NOMO-1 treated with dmso at 0.1 percent for 144 hours (cell line): ENCODE measurements around the gene GLYATL3.
A peak's percentile ranks its signal among the peaks of the same experiment; 100 is the strongest.

Experiments used
- DNase-seq: peaks from one replicate; lab custom pipeline; 2025; ENCODE audit not compliant: unreplicated experiment; lab: John Stamatoyannopoulos, UW

The GLYATL3 gene

DNA sequence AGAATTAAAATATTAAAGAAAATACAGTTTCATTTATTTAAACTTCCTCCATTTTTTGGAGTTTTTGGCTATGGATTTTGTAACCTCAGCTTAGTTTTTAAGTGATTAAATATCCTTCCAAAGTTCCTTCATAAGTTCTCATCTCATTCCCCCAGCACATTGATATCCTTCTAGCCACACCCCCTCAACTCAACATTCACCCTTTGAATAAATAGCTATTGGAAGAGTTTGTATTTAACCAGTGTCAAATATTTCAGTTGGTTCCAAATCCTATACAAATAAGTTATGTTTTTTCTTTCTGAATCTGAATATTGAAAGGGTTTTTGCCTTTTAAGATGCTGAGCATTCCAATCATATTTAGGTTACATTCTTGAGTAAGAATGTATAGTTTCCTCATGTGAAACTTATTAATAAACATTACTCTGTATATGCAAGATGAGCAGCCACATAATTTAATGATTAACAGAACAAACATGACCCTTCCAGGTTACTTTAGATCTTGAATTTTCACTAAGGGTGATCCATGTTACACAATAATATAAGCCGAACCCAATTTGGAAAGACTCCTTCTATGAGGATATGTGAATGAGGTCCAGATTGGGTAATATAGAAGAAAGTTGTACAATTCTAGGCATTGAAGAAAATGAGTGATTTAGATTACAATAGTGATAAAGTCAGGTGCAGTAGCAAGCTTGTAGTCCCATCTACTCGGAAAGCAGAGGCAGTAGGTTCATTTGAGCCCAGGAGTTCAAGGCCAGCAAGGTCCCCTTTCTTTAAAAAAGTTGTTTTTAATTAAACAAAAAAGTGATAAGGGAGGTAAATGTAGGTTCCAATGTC is 13.6 kb downstream of the GLYATL3 start:
- no peak for DNase-seq

DNA sequence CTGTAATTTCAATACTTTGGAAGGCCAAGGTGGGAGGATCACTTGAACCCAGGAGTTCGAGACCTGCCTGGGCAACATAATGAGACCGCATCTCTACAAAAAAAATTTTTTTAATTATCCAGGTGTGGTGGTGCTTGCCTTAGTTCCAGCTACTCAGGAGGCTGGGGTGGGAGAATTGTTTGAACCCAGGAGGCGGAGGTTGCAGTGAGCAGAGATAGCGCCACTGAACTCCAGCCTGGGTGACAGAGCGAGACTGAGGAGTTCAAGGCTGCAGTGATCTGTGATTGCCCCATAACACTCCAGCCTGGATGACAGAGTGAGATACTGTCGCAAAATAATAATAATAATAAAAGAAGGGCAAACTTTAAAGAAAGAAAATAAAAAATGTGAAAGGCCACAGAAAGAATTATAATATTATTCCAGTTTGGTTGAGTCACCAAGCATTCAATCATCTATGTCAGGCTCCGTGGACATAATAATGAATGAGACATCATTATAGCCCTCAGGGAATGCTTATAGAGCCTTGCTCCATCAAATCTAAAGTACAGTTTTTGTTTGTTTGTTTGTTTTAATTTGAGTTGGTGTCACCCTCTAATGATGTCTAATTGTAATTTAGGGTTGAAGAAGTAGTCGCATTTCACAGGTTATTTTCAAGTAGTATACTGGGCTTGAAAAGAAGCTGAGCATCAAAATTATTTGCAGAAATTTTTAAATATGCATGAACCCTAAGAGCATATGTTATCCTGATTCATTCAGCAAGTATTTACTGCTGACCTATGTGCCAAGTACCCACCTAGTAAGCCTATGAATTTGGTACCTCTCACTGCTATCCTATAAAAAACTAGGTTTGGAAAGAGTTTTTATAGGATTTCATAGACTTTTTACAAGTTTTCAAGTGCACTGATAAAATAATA is 15.1 kb downstream of the GLYATL3 start:
- no peak for DNase-seq

DNA sequence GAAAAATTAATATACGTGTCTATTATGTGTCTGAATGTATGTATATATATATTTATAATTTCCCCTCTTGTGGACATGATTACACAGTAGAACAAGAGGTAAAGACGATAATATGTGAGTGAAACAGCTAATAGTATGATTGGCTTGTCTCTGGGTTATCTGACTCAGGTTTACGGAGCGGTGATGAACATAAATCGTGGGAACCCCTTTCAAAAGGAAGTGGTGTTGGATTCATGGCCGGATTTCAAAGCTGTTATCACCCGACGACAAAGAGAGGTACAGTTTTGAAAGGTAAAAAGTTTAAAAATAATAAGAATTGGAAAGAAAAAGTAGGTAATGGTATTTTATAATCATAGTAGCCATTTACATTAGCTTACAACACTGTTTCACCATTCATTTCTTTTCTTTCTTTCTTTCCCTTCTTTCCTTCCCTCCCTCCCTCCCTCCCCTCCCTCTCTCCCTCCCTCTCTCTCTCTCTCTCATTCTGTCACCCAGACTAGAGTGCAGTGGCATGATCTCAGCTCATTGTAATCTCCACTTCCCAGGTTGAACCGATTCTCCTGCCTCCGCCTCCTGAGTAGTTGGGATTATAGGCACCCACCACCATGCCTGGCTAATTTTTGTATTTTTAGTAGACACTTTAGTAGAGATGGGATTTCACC is 15.9 kb downstream of the GLYATL3 start:
- no peak for DNase-seq

DNA sequence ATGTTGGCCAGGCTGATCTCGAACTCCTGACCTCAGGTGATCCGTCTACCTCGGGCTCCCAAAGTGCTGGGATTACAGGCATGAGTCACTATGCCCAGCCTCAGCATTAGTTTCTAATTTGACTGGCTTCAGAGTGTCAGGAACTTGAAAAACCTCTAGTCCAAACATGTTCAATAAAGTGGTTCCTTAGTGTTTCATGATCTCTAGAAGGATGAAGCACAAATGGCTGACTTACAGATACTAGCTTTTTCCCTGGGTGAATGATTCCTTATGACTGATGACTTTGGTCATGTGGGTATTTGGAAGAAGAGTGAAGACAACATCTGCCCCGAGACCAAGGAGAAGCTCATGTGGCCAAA is 16.4 kb downstream of the GLYATL3 start:
- no peak for DNase-seq

DNA sequence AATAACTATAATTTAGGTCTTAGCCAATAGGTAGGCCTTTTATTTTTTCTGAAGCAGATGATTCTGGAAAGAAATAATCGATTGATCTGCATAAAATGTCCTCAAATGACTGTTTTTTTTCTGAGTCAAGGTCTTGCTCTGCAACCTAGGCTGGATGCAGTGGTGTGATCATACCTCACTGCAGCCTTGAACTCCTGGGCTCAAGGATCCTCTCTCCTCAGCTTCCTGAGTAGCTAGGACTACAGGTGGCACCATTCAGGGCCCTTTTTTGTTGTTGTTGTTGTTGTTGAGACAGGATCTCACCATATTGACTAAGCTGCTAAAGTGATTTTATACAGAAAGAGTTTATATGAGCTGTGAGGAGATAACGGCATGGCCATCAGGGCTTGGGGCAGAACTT is 18.2 kb downstream of the GLYATL3 start:
- no peak for DNase-seq

DNA sequence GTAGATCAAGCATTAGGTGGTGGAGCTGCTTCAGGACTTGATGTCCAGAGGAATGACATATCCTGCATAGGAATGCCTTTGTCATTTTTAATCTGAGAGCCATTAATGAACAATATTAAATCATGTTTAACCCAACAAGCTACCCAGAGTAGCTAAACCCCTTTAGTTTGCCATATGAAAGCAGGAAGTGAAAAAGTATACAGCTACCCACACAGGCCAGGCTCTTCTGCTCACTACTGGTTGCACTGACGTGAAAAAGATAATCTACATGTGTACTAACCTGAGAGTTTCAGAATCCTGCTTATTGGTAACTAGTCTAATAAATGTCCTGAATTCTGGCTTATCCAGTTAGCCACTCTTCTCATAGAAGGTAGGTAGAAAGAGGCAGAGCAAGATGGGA is 19.9 kb downstream of the GLYATL3 start:
- DNase-seq: no peak

DNA sequence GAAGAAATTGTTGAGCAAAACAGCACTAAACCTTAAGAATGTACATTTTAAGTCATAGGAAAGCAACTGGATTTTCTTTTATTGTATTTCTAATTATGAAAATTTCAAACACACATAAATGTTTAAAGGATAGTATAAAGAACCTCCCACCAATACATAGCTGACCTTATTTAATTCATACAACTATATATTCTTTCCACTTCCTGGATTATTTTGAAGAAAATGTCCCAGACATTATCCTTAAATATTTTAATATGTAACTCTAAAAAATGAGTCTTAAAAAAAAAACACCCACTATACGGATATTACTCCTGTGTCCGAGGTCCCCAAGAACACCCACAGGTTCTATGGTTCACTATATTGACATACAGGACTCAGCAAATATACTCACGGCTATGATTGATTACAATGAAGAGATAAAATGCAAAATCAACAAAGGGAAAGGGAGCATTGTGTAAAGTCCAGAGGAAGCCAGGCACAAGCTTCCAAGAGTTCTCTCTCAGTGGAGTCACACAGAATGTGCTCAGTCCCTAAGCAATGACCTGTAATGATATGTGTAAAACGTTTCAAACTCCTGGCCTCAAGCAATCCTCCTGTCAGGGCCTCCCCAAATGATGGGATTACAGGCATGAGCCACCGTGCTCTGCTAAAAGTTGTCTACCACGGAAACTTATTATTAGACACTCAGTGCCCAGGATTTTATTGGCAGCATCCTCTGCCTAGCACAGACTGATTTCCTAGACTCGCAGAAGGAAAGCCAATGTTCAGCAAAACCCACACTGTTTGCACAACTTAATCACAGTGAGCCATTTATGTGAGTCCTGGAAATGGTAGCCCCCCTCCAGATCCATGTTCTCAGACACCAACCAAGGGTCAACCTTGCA is 23.2 kb downstream of the GLYATL3 start:
- DNase-seq: no peak

DNA sequence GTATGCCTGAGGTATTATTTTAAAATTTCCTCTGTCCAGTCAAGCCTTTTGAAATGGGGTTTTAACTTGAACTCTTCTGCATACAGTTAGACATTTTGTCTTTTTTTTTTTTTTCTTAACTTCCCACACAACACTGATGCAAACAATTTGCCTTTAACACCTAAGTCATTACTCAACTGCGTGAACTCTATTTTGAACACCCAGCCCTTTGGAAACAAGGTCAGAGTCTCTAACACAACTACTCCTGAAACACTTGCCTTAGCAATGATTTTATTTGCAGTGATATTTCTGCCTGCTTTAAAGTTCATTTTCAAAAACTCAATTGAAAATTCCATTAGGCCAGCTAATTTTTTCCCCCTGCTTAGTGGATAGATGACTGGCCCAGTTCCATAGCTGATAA is 24.2 kb downstream of the GLYATL3 start:
- DNase-seq: no peak

DNA sequence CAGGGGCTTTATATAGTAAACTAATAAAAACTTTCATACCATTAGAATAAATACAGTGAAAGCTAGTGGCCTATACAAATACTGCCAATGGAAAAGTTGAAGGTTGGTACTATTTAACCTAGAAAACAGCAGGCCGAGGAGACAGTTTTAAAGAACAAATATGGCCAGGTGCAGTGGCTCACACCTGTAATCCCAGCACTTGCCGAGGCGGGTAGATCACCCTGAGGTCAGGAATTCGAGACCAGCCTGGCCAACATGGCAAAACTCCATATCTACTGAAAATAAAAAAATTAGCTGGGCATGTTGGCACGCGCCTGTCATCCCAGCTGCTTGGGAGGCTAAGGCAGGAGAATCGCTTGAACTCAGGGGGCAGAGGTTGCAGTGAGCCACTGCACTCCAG is 24.8 kb downstream of the GLYATL3 start:
- DNase-seq: no peak

DNA sequence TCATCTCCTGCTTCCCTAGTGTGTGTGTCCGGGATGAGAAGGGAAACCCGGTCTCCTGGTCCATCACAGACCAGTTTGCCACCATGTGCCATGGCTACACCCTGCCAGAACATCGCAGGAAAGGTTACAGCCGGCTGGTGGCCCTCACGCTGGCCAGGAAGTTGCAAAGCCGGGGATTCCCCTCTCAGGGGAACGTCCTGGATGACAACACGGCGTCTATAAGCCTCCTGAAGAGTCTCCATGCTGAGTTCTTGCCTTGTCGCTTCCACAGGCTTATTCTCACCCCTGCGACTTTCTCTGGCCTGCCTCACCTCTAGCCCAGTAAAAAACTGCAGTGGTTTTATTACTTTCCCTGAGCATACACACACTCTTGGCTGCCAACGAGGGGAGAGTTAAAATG is 26.9 kb downstream of the GLYATL3 start:
- no peak for DNase-seq

DNA sequence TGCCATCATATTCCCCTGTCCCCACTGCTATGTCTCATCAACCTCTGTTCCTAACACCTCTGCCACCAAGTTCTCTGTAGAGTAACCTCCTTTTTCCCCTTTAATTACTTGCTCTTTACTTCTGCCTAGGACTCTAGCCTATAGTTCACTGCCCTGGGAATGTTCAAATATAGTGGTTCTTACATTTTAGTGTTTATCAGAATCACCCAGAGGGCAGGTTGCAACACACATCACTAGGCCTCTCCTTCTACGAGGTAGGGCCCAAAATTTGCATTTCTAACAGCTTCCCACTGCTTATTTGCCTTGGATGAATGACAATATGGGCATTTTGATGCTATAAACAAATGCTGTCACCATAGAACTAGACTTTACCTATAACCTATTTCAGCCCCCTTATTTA is 27.6 kb downstream of the GLYATL3 start:
- no peak for DNase-seq

DNA sequence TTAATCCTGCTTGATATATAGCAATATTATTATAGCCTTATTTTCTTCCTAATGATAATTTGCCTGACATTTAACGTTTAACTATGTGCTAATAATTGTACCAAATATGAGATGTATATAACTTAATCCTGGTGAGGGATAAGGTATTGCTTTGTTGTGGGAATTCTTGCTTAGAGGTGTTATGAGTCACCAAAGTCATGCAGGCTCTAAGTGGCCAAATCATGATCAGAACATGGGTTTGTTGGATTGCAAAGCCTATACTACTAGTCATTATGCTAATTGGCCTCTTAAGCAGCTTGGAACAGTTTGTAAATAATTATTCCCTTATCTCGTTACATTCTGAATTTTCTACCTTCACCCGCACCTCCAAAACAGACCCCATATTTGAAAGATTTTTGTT is 28.8 kb downstream of the GLYATL3 start:
- no peak for DNase-seq

DNA sequence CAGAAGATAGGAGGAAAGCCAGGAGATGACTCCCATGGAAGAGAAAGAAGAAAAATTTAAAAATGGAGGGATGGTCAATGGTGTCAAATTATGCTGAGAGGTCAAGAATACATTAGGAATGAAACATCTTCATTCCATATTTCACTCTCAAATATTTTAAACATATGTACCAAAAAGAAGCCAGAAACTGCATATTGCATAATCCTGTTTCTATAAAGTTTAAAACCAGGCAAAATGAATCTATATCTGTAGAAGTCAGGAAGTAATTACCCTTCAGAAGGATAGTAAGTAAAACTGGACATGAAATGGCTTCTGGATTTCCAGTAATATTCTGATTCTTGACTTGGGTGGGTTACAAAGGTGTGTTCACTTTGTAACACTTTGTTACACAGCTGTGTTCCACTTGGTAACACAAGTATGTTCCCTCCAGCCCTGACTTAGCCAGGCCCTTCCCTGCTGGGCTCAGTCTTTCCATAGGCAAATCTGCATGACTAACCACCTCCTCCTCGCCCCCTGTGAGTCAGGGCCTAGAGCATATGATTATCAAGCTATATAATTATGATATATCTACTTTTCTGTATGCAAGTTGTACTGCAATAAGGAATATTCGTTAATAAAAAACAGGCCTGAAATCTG is 30.5 kb downstream of the GLYATL3 start:
- no peak for DNase-seq

DNA sequence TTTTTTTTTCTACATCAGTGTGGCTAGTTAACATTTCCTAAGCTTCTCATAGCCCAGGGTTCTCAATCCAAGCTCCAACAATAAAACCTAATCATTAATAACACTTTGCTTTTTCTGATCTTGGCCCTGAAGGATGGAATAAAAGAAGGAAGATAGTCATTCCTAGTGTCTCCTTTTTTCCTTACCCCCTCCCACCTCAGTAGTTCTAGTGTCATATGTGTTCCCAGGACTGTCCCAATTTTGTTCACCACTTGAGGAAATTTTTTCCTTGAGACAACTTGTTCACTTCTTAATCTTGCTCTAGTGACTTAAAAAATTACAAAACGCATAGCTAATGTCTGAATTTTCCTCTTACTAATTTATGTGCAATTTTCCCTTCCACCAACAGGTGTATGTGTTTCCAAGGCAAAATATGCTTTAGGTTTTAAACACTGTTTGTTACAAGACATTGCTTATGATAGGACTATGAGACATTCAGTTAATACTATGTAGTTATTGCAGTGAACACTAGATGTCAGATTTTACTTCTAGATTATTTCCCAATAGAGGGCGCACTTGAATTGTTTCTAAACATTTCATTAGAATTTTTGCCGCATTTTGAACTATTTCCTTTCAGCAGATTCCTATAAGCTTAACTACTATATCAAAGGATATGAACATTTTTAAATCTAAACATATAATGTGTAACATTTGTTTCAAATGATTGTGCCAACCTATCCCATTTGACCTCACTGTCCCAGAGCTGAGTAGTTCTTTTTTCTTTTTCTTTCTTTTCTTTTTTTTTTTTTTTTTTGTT is 32.2 kb downstream of the GLYATL3 start:
- peak; percentile 21 for DNase-seq

DNA sequence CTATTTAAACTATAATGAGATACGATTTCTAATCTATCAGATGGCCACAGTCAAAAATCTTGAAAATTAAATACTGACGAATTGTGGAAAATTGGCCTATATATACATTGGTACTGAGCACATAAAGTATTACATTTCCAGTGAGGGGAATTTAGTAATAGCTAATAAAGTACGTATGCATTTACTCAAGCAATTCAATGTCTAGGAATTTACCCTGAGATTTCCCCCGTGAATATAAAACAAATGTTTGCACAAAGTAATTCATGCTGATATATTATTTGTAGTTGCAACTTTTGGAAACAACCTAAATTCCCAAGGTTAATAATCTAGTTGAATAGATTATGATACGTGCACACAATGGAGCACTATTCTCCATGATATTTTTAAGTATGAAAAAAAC is 36.1 kb downstream of the GLYATL3 start:
- no peak for DNase-seq

DNA sequence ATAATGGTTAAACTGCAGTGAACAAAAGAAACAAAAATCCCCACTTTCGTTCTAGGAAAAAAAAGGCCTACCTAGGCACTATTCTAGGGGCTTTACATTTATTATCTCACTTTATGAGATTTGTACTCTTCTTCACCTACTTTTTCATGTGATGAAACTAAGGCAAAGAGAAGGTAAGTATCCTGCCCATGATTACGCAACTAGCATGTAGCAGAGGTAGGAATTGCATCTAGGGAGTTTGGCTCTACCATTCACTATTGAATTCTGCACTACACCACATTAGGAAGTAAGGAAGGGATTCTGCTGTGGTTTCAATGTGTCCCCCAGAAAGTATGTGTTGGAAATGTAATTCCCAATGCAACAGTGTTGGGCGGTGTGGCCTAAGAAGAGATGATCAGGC is 39.4 kb downstream of the GLYATL3 start:
- DNase-seq: no peak

DNA sequence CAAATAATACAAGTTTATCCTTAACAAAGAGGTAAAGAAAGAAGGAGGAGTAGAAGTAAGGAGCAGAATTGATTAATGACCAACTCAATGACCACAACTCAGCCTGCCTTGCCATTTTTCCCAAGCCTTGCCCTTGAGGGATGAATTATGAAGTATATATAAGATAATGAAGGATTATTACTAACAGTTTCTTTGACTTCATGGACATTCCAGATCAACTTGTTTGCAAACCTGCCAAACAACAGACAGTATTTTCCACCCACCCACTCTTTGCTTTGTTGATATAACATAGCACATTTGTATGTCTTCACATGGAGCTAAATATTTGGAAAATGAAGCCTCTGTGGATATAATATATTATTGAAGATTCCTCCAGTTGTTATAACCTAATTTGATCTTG is 40.9 kb downstream of the GLYATL3 start:
- DNase-seq: no peak

DNA sequence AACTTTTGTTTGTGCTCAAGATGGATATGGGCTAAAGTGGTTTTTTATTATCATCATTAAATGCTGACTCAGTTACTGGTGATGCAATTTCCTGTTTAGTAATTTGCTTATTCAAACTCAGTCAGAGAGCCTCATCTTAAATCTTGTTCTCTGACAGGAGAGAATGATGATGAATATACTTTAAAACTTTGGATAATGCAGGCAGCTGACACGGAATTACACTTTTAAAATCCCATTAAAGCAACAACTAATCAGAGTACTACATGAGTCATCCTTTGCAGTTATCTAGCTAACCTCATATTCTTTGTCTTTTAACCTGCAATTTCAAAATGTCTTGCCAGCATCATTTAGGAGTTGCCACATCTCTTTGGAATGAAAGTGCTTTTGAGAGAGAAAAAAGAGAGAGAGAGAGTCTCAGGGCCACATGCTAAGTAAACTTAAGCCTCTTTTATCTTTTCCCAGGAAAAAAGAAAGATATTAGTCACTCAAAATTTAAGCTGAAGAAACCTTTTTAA is 41.5 kb downstream of the GLYATL3 start:
- no peak for DNase-seq

DNA sequence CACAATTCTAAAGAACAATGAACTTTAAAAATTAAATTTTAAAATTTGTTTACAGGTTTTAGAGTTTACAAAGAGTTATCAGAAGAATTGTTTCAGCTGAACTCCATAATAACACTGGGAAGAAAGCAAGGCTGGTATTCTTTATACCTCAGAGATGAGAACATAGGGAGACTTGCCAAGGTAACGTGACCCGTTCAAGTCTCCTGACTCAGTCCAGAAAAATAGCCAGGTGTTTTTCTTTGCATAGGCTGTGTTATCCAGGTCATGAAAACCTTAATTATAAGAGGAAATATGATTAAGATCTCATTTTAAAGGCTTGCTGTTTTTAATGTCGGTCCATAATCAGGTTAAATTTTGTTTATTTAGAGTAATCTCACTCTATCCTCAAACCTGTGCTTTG is 42.2 kb downstream of the GLYATL3 start:
- DNase-seq: no peak
